Activated T-cell treated with anti-CD3 and anti-CD28 coated beads, Interleukin-2, amount 50 U/mL, for 72 hours (primary cell): ENCODE data around the gene MAN1A2. TPM values are rescaled to one million over a fixed set of nuclear protein-coding genes. Genes with fewer than 3 reads are reported as not detected.

Source experiments
- ATAC-seq, 2 donors: fragments of 150-1000 bp; cut with Tn5 transposase; replicated peaks in 1 of 2; 2 replicates each; pipeline ENCODE4 v1.10.0; 2021; ENCODE audit warnings: moderate library complexity in 2 of 2, mild to moderate bottlenecking in 1 of 2
- DNase-seq, 2 donors: peaks; one replicate each; pipeline ENCODE4 v3.0.0; 2021 to 2022; ENCODE audit warnings: mixed read lengths in 1 of 2
- H3K27ac Mint-ChIP-seq: one replicate; pipeline ENCODE4 v1.8.0; 2022; ENCODE audit warnings: mild to moderate bottlenecking, moderate library complexity, mixed read lengths
- H3K27me3 Mint-ChIP-seq: one replicate; pipeline ENCODE4 v1.8.0; 2022; ENCODE audit warnings: low read depth, mixed read lengths
- H3K36me3 Mint-ChIP-seq, 2 donors: one replicate each; pipeline ENCODE4 v1.8.0; 2022; ENCODE audit warnings: mixed read lengths in 2 of 2, mild to moderate bottlenecking in 1 of 2; ENCODE audit not compliant: insufficient read depth in 2 of 2
- H3K4me1 Mint-ChIP-seq: one replicate; pipeline ENCODE4 v1.8.0; 2022; ENCODE audit warnings: low read depth, mixed read lengths
- H3K4me3 Mint-ChIP-seq, 2 donors: one replicate each; pipeline ENCODE4 v1.8.0; 2022; ENCODE audit warnings: mild to moderate bottlenecking in 2 of 2, mixed read lengths in 2 of 2, moderate library complexity in 2 of 2
- H3K9me3 Mint-ChIP-seq, 2 donors: one replicate each; pipeline ENCODE4 v1.8.0; 2022; ENCODE audit warnings: mixed read lengths in 2 of 2
- total RNA-seq, 2 donors: library from RNA; stranded (reverse); gene quantifications; one replicate each; pipeline ENCODE4 v1.2.3, GENCODE V29; 2022

MAN1A2 gene
- total RNA-seq, 2 donors from 2014 or later: 27.6 to 29.1 TPM

- ATAC-seq: no peak
- H3K36me3 Mint-ChIP-seq: no peaks in the 10 kb centered on the region
- H3K27me3 Mint-ChIP-seq: no peaks in the 10 kb centered on the region
- no peak overlapping the region for H3K27ac Mint-ChIP-seq
- no peaks in the 10 kb centered on the region for H3K9me3 Mint-ChIP-seq
- no peaks in the 10 kb centered on the region for H3K4me1 Mint-ChIP-seq
- no peak overlapping the region for H3K4me3 Mint-ChIP-seq
- DNase-seq: no peak
Measured at GRCh38 chr1:117495068-117495467, 127.8 kb downstream of the MAN1A2 start.

- H3K4me3 Mint-ChIP-seq: no peak overlapping the region
- no peak for DNase-seq
- H3K27me3 Mint-ChIP-seq: no peaks in the 10 kb centered on the region
- H3K36me3 Mint-ChIP-seq: no peaks in the 10 kb centered on the region
- no peaks in the 10 kb centered on the region for H3K4me1 Mint-ChIP-seq
- no peak overlapping the region for H3K27ac Mint-ChIP-seq
- no peaks in the 10 kb centered on the region for H3K9me3 Mint-ChIP-seq
- ATAC-seq: no peak
Measured at GRCh38 chr1:117499071-117499470, 131.8 kb downstream of the MAN1A2 start.

- no peak overlapping the region for H3K27ac Mint-ChIP-seq
- DNase-seq: no peak
- no peaks in the 10 kb centered on the region for H3K9me3 Mint-ChIP-seq
- no peaks in the 10 kb centered on the region for H3K4me1 Mint-ChIP-seq
- H3K36me3 Mint-ChIP-seq: no peaks in the 10 kb centered on the region
- no peak for ATAC-seq
- no peaks in the 10 kb centered on the region for H3K27me3 Mint-ChIP-seq
- no peak overlapping the region for H3K4me3 Mint-ChIP-seq
Measured at GRCh38 chr1:117500584-117500983, 133.3 kb downstream of the MAN1A2 start.

GRCh38 chr1:117501281-117501680, 134.0 kb downstream of the MAN1A2 start:
- H3K36me3 Mint-ChIP-seq: no peaks in the 10 kb centered on the region

GRCh38 chr1:117511273-117511672, 144.0 kb downstream of the MAN1A2 start:
- Mint-ChIP-seq H3K9me3 (no peaks in the 10 kb centered on the region), H3K27ac (no peak overlapping the region), H3K36me3 (peaks cover 0 to 3% of the 10 kb centered on the region in 2 donors), H3K27me3 (no peaks in the 10 kb centered on the region), H3K4me1 (no peaks in the 10 kb centered on the region), H3K4me3 (no peak overlapping the region)
- DNase-seq (no peak), ATAC-seq (no peak)

More at GRCh38 chr1:117501281-117501680, 134.0 kb downstream of the MAN1A2 start:
- DNase-seq: no peak
- Mint-ChIP-seq H3K9me3 (no peaks in the 10 kb centered on the region), H3K27me3 (no peaks in the 10 kb centered on the region), H3K27ac (no peak overlapping the region), H3K4me1 (no peaks in the 10 kb centered on the region), H3K4me3 (no peak overlapping the region)
- no peak for ATAC-seq

- Mint-ChIP-seq H3K36me3 (peaks cover 0 to 3% of the 10 kb centered on the region in 2 donors), H3K27me3 (no peaks in the 10 kb centered on the region), H3K27ac (no peak overlapping the region), H3K4me1 (peaks cover 9% of the 10 kb centered on the region), H3K9me3 (no peaks in the 10 kb centered on the region), H3K4me3 (no peak overlapping the region)
- ATAC-seq (no peak), DNase-seq (no peak)
Measured at GRCh38 chr1:117512728-117513321, 145.6 kb downstream of the MAN1A2 start.

- Mint-ChIP-seq H3K27me3 (no peaks in the 10 kb centered on the region), H3K27ac (no peak overlapping the region), H3K9me3 (peaks cover 0 to 2% of the 10 kb centered on the region in 2 donors), H3K4me3 (no peak overlapping the region), H3K36me3 (peaks cover 1 to 7% of the 10 kb centered on the region in 2 donors), H3K4me1 (peaks cover 31% of the 10 kb centered on the region)
- DNase-seq: no peak
- ATAC-seq: no peak
Measured at GRCh38 chr1:117523111-117523510, 155.9 kb downstream of the MAN1A2 start.

GRCh38 chr1:117527074-117527473, 159.8 kb downstream of the MAN1A2 start:
- peaks cover 0 to 2% of the 10 kb centered on the region in 2 donors for H3K9me3 Mint-ChIP-seq
- H3K4me1 Mint-ChIP-seq: peaks cover 31% of the 10 kb centered on the region
- no peaks in the 10 kb centered on the region for H3K27me3 Mint-ChIP-seq
- H3K4me3 Mint-ChIP-seq: no peak overlapping the region
- H3K36me3 Mint-ChIP-seq: peaks cover 0 to 6% of the 10 kb centered on the region in 2 donors
- DNase-seq: no peak
- H3K27ac Mint-ChIP-seq: no peak overlapping the region
- no peak for ATAC-seq

- H3K27ac Mint-ChIP-seq: no peak overlapping the region
- peaks cover 37% of the 10 kb centered on the region for H3K4me1 Mint-ChIP-seq
- peaks cover 0 to 2% of the 10 kb centered on the region in 2 donors for H3K9me3 Mint-ChIP-seq
- ATAC-seq (peak; percentile 30 to 41), DNase-seq (no peak)
- peak overlapping the region in 1 of 2 donors; percentile 5 for H3K4me3 Mint-ChIP-seq
- peaks cover 0 to 6% of the 10 kb centered on the region in 2 donors for H3K36me3 Mint-ChIP-seq
- no peaks in the 10 kb centered on the region for H3K27me3 Mint-ChIP-seq
Measured at GRCh38 chr1:117527566-117528102, 160.4 kb downstream of the MAN1A2 start.

GRCh38 chr1:117529683-117530082, 162.4 kb downstream of the MAN1A2 start:
- Mint-ChIP-seq H3K4me3 (no peak overlapping the region), H3K36me3 (peaks cover 0 to 2% of the 10 kb centered on the region in 2 donors), H3K4me1 (peaks cover 44% of the 10 kb centered on the region), H3K27ac (no peak overlapping the region), H3K27me3 (peaks cover 4% of the 10 kb centered on the region), H3K9me3 (peaks cover 0 to 2% of the 10 kb centered on the region in 2 donors)
- no peak for DNase-seq
- ATAC-seq: no peak

GRCh38 chr1:117531222-117531621, 164.0 kb downstream of the MAN1A2 start:
- peak overlapping the region; percentile 97 for H3K27ac Mint-ChIP-seq
- DNase-seq (no peak), ATAC-seq (peak; percentile 68 to 70)
- peaks cover 44% of the 10 kb centered on the region for H3K4me1 Mint-ChIP-seq
- peaks cover 0 to 2% of the 10 kb centered on the region in 2 donors for H3K36me3 Mint-ChIP-seq
- H3K27me3 Mint-ChIP-seq: peaks cover 4% of the 10 kb centered on the region
- H3K4me3 Mint-ChIP-seq: peak overlapping the region in 1 of 2 donors; percentile 43
- peaks cover 0 to 2% of the 10 kb centered on the region in 2 donors for H3K9me3 Mint-ChIP-seq

GRCh38 chr1:117534995-117535467, 167.8 kb downstream of the MAN1A2 start:
- no peak overlapping the region for H3K27ac Mint-ChIP-seq
- peaks cover 4% of the 10 kb centered on the region for H3K27me3 Mint-ChIP-seq
- peaks cover 41% of the 10 kb centered on the region for H3K4me1 Mint-ChIP-seq

GRCh38 chr1:117535821-117536220, 168.6 kb downstream of the MAN1A2 start:
- Mint-ChIP-seq H3K4me1 (peaks cover 41% of the 10 kb centered on the region), H3K9me3 (no peaks in the 10 kb centered on the region), H3K4me3 (no peak overlapping the region), H3K36me3 (no peaks in the 10 kb centered on the region), H3K27ac (no peak overlapping the region), H3K27me3 (peaks cover 4% of the 10 kb centered on the region)
- DNase-seq (no peak), ATAC-seq (peak; percentile 19 to 28)

More at GRCh38 chr1:117534995-117535467, 167.8 kb downstream of the MAN1A2 start:
- peak; percentile 83 for ATAC-seq
- DNase-seq: peak; percentile 38 to 60
- Mint-ChIP-seq H3K4me3 (peak overlapping the region; percentile 19 to 52), H3K36me3 (no peaks in the 10 kb centered on the region), H3K9me3 (no peaks in the 10 kb centered on the region)
